KMS-11 (cell line): ENCODE results near the gene SLCO4A1.

Source experiments
- H2AFZ ChIP-seq: fragments of 200-600 bp; sonication (generic); 2 replicates; pipeline ENCODE4 v1.6.1; 2016; ENCODE audit warnings: antibody characterized with exemption, mixed run types, low read depth
- H3K27ac ChIP-seq: fragments of 200-600 bp; sonication (generic); 2 replicates; pipeline ENCODE4 v1.6.1; 2016; ENCODE audit warnings: mild to moderate bottlenecking, mixed run types
- H3K27me3 ChIP-seq: fragments of 200-600 bp; sonication (generic); 2 replicates; pipeline ENCODE4 v1.6.1; 2017; ENCODE audit warnings: mild to moderate bottlenecking, low read depth, mixed run types, moderate library complexity; ENCODE audit not compliant: insufficient read depth
- H3K36me3 ChIP-seq: fragments of 200-600 bp; sonication (generic); 2 replicates; pipeline ENCODE4 v1.6.1; 2017; ENCODE audit warnings: mild to moderate bottlenecking, mixed run types; ENCODE audit not compliant: insufficient read depth
- H3K4me1 ChIP-seq: fragments of 200-600 bp; sonication (generic); 2 replicates; pipeline ENCODE4 v1.6.1; 2016; ENCODE audit warnings: mild to moderate bottlenecking, low read depth, mixed run types; ENCODE audit not compliant: poor library complexity, severe bottlenecking
- H3K4me2 ChIP-seq: fragments of 200-600 bp; sonication (generic); 2 replicates; pipeline ENCODE4 v1.7.0; 2016; ENCODE audit warnings: mild to moderate bottlenecking, mixed run types
- H3K4me3 ChIP-seq: fragments of 200-600 bp; sonication (generic); IDR thresholded peaks from 2 replicates; pipeline ENCODE4 v1.6.1; 2017; ENCODE audit warnings: low read depth, low read length, mixed read lengths; ENCODE audit not compliant: insufficient read depth
- H3K79me2 ChIP-seq: fragments of 200-600 bp; sonication (generic); 2 replicates; pipeline ENCODE4 v1.6.1; 2016; ENCODE audit warnings: low read depth, mixed run types; ENCODE audit not compliant: insufficient read depth
- H3K9ac ChIP-seq: fragments of 200-600 bp; sonication (generic); 2 replicates; pipeline ENCODE4 v1.6.1; 2016; ENCODE audit warnings: mild to moderate bottlenecking, mixed run types
- H4K20me1 ChIP-seq: fragments of 200-600 bp; sonication (generic); 2 replicates; pipeline ENCODE4 v1.6.1; 2016; ENCODE audit warnings: mild to moderate bottlenecking, mixed run types; ENCODE audit not compliant: insufficient read depth
- TF ChIP-seq, protein P1 (sequence below): fragments of 200-600 bp; sonication (generic); conservative IDR thresholded peaks from 2 replicates; pipeline ENCODE4 v1.6.1; 2017; ENCODE audit warnings: low read depth, mild to moderate bottlenecking, antibody characterized with exemption, low read length, moderate library complexity, mixed read lengths

The SLCO4A1 gene

GRCh38 chr20:62711703-62712101 lies 69.4 kb downstream of the SLCO4A1 start:
- H2AFZ ChIP-seq = no peak overlapping the region
- TF ChIP-seq, protein P1, sequence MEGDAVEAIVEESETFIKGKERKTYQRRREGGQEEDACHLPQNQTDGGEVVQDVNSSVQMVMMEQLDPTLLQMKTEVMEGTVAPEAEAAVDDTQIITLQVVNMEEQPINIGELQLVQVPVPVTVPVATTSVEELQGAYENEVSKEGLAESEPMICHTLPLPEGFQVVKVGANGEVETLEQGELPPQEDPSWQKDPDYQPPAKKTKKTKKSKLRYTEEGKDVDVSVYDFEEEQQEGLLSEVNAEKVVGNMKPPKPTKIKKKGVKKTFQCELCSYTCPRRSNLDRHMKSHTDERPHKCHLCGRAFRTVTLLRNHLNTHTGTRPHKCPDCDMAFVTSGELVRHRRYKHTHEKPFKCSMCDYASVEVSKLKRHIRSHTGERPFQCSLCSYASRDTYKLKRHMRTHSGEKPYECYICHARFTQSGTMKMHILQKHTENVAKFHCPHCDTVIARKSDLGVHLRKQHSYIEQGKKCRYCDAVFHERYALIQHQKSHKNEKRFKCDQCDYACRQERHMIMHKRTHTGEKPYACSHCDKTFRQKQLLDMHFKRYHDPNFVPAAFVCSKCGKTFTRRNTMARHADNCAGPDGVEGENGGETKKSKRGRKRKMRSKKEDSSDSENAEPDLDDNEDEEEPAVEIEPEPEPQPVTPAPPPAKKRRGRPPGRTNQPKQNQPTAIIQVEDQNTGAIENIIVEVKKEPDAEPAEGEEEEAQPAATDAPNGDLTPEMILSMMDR = no peak
- H3K36me3 ChIP-seq = no peaks in the 10 kb centered on the region
- no peak overlapping the region for H3K27ac ChIP-seq
- no peaks in the 10 kb centered on the region for H3K4me1 ChIP-seq
- H4K20me1 ChIP-seq = no peaks in the 10 kb centered on the region
- H3K4me3 ChIP-seq = no peak overlapping the region
- H3K4me2 ChIP-seq = no peak overlapping the region
- H3K79me2 ChIP-seq = no peaks in the 10 kb centered on the region
- H3K9ac ChIP-seq = no peak overlapping the region
- peaks cover 95% of the 10 kb centered on the region for H3K27me3 ChIP-seq

GRCh38 chr20:62712606-62713005 lies 70.3 kb downstream of the SLCO4A1 start:
- no peaks in the 10 kb centered on the region for H3K4me1 ChIP-seq
- no peaks in the 10 kb centered on the region for H3K79me2 ChIP-seq
- no peak overlapping the region for H3K27ac ChIP-seq
- no peak overlapping the region for H3K4me2 ChIP-seq
- H3K9ac ChIP-seq = no peak overlapping the region
- peaks cover 96% of the 10 kb centered on the region for H3K27me3 ChIP-seq
- H4K20me1 ChIP-seq = no peaks in the 10 kb centered on the region
- H3K36me3 ChIP-seq = no peaks in the 10 kb centered on the region
- no peak overlapping the region for H3K4me3 ChIP-seq
- H2AFZ ChIP-seq = no peak overlapping the region
- TF ChIP-seq, protein P1 = no peak

DNA sequence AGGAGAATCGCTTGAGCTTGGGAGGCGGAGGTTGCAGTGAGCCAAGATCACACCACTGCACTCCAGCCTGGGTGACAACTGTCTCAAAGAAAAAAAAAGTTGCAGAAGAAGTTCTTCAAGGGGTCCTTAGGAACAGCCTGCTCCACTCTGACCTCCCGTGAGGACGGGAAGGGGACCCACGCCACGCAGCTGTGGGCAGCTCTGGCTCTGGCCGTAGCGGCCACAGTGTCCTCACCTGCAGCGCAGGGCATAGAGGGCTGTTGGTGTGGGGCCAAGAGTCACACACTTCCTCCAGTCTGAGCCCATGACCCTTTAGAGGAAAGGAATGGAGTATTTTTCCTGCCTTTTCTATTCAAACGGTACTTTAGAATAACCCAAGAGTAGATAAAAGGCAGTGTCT lies 71.7 kb downstream of the SLCO4A1 start:
- TF ChIP-seq, protein P1 = no peak
- peaks cover 99% of the 10 kb centered on the region for H3K27me3 ChIP-seq
- no peak overlapping the region for H3K27ac ChIP-seq
- H3K4me2 ChIP-seq = no peak overlapping the region
- H3K4me1 ChIP-seq = no peaks in the 10 kb centered on the region
- no peaks in the 10 kb centered on the region for H3K79me2 ChIP-seq
- no peaks in the 10 kb centered on the region for H3K36me3 ChIP-seq
- H3K4me3 ChIP-seq = no peak overlapping the region
- H3K9ac ChIP-seq = no peak overlapping the region
- H2AFZ ChIP-seq = no peak overlapping the region
- H4K20me1 ChIP-seq = no peaks in the 10 kb centered on the region

DNA sequence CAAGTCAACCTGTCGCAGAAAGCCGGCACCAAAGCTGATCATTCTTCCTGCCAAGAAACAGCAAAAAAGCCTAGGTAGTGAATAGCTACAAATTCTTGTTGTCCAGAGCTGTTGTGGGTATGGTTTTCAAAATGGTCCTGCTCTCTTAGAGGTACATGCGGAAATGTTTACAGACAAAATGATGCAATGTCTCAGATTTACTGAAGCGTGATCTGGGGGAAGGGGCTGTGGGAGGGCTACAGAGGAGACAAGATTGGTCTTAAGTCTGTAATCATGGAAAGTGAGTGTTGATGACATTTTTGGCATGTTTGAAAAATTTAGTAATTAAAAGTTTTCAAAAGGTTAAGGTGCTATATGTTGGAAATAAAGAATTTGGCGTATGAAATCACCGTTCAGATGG lies 72.5 kb downstream of the SLCO4A1 start:
- Histone ChIP-seq H2AFZ (no peak overlapping the region), H3K36me3 (no peaks in the 10 kb centered on the region), H3K9ac (no peak overlapping the region), H3K27me3 (peaks cover 99% of the 10 kb centered on the region), H3K4me1 (no peaks in the 10 kb centered on the region), H3K79me2 (no peaks in the 10 kb centered on the region), H3K4me2 (no peak overlapping the region), H3K4me3 (no peak overlapping the region), H3K27ac (no peak overlapping the region), H4K20me1 (no peaks in the 10 kb centered on the region)
- TF ChIP-seq, protein P1 = no peak

- TF ChIP-seq, protein P1 = no peak
- Histone ChIP-seq H3K79me2 (no peaks in the 10 kb centered on the region), H2AFZ (no peak overlapping the region)
Measured at GRCh38 chr20:62715201-62715600, 72.9 kb downstream of the SLCO4A1 start.

More at GRCh38 chr20:62715201-62715600, 72.9 kb downstream of the SLCO4A1 start:
- Histone ChIP-seq H3K4me2 (no peak overlapping the region), H4K20me1 (no peaks in the 10 kb centered on the region), H3K9ac (no peak overlapping the region), H3K27me3 (peaks cover 99% of the 10 kb centered on the region), H3K27ac (no peak overlapping the region), H3K36me3 (no peaks in the 10 kb centered on the region), H3K4me1 (no peaks in the 10 kb centered on the region), H3K4me3 (no peak overlapping the region)
